ENCODE results near the gene KLK3. TPM values are rescaled to one million over a fixed set of nuclear protein-coding genes. Genes with fewer than 3 reads are reported as not detected.

Gene KLK3
- total RNA-seq, 1 experiment from 2014 or later, result not detected

DNA sequence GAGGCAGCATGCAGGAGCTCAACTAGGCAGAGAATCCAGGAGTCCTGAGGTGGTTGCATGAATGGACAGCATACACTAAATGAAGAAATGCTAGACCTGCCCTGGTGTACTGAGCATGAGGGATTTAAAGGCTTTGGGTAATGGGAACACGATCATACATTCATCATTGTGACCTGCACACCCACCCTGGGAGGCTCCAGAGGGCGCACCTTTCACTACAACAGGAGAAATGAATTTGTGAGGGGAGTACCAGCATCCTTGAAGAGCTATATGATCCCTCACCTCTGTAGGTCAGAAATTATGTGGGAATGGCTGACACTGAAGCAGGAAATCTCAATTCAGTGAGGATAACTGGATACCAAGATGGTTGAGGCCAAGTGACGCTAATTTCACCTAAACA lies 27.5 kb downstream of the KLK3 start:
- intact Hi-C loops (cut with micrococcal nuclease; ENCODE audit: unreplicated experiment), result no loop called here
- ATAC-seq, result no peak
- Histone ChIP-seq H3K36me3 (ENCODE audit: control insufficient read depth, insufficient read depth, low read length) (no peaks in the 10 kb centered on the region), H3K27ac (ENCODE audit: low read length) (no peak overlapping the region), H3K4me3 (ENCODE audit: low read depth in 2 of 2, low read length in 2 of 2) (no peak overlapping the region), H3K9me3 (ENCODE audit: control insufficient read depth, insufficient read depth, low read depth, low read length) (no peaks in the 10 kb centered on the region), H3K4me1 (ENCODE audit: control insufficient read depth, insufficient read depth, low read length) (no peaks in the 10 kb centered on the region), H3K27me3 (ENCODE audit: control insufficient read depth, insufficient read depth, low read length) (peaks cover 8% of the 10 kb centered on the region; the same call in 1 of the 2 replicates)
- TF ChIP-seq, protein P1, sequence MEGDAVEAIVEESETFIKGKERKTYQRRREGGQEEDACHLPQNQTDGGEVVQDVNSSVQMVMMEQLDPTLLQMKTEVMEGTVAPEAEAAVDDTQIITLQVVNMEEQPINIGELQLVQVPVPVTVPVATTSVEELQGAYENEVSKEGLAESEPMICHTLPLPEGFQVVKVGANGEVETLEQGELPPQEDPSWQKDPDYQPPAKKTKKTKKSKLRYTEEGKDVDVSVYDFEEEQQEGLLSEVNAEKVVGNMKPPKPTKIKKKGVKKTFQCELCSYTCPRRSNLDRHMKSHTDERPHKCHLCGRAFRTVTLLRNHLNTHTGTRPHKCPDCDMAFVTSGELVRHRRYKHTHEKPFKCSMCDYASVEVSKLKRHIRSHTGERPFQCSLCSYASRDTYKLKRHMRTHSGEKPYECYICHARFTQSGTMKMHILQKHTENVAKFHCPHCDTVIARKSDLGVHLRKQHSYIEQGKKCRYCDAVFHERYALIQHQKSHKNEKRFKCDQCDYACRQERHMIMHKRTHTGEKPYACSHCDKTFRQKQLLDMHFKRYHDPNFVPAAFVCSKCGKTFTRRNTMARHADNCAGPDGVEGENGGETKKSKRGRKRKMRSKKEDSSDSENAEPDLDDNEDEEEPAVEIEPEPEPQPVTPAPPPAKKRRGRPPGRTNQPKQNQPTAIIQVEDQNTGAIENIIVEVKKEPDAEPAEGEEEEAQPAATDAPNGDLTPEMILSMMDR (IDR thresholded peaks at IDR 0.05), result peak; percentile 15; the same call in 1 of the 2 replicates
- TF ChIP-seq, protein P2, sequence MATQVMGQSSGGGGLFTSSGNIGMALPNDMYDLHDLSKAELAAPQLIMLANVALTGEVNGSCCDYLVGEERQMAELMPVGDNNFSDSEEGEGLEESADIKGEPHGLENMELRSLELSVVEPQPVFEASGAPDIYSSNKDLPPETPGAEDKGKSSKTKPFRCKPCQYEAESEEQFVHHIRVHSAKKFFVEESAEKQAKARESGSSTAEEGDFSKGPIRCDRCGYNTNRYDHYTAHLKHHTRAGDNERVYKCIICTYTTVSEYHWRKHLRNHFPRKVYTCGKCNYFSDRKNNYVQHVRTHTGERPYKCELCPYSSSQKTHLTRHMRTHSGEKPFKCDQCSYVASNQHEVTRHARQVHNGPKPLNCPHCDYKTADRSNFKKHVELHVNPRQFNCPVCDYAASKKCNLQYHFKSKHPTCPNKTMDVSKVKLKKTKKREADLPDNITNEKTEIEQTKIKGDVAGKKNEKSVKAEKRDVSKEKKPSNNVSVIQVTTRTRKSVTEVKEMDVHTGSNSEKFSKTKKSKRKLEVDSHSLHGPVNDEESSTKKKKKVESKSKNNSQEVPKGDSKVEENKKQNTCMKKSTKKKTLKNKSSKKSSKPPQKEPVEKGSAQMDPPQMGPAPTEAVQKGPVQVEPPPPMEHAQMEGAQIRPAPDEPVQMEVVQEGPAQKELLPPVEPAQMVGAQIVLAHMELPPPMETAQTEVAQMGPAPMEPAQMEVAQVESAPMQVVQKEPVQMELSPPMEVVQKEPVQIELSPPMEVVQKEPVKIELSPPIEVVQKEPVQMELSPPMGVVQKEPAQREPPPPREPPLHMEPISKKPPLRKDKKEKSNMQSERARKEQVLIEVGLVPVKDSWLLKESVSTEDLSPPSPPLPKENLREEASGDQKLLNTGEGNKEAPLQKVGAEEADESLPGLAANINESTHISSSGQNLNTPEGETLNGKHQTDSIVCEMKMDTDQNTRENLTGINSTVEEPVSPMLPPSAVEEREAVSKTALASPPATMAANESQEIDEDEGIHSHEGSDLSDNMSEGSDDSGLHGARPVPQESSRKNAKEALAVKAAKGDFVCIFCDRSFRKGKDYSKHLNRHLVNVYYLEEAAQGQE (IDR thresholded peaks at IDR 0.05; ENCODE audit: insufficient read depth in 1 of 2, low read depth in 2 of 2, low read length in 1 of 2), result no peak
- TF ChIP-seq SIN3A (IDR thresholded peaks at IDR 0.05; ENCODE audit: borderline replicate concordance, insufficient read depth, low read depth, low read length), result no peak
- in situ Hi-C loops (cut with HindIII; ENCODE audit: low pct_unique_long_range_greater_than_20kb, low sequenced_read_pairs), result no loop called here
- no peak for DNase-seq (ENCODE audit: low read depth, low spot score)
- BruUV-seq (replicated peaks), result no TSS peak
- CTCF ChIA-PET, result no interaction called here
- POLR2A ChIA-PET, result no interaction called here

DNA sequence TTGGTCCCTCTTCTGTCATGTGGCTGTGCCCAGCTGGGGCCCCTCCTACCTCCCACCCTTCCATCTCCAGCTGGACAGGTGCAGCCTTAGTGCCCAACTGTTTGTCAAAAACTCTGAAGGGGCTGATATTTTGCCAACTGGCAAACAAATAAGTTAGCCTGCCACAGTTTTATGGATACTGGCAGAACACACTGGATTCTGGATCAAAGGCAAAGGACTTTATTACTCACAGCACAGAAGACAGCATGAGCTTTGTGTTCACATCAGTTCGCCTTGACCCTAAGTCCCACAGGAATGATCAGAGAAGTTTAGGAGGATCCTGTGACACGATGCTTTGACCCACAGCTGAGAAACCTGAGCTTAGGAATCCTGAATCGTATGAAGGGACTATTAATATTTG lies 34.9 kb downstream of the KLK3 start:
- ATAC-seq, result no peak
- no peaks in the 10 kb centered on the region for H3K36me3 ChIP-seq (ENCODE audit: control insufficient read depth, insufficient read depth, low read length)
- peaks cover 2% of the 10 kb centered on the region; the same call in 1 of the 2 replicates for H3K27me3 ChIP-seq (ENCODE audit: control insufficient read depth, insufficient read depth, low read length)
- POLR2A ChIA-PET, result no interaction called here
- no TSS peak for BruUV-seq (replicated peaks)
- in situ Hi-C loops (cut with HindIII; ENCODE audit: low pct_unique_long_range_greater_than_20kb, low sequenced_read_pairs) (no loop called here), intact Hi-C loops (cut with micrococcal nuclease; ENCODE audit: unreplicated experiment) (no loop called here)
- H3K27ac ChIP-seq (ENCODE audit: low read length), result no peak overlapping the region
- CTCF ChIA-PET, result no interaction called here
- peak; percentile 49; the same call in 1 of the 2 replicates for TF ChIP-seq TCF7L2 (IDR thresholded peaks at IDR 0.05; ENCODE audit: low read depth, low read length)
- TF ChIP-seq POLR2AphosphoS5 (IDR thresholded peaks at IDR 0.05; ENCODE audit: low read depth, low read length), result no peak
- H3K4me1 ChIP-seq (ENCODE audit: control insufficient read depth, insufficient read depth, low read length), result no peaks in the 10 kb centered on the region
- DNase-seq (ENCODE audit: low read depth, low spot score), result no peak
- H3K9me3 ChIP-seq (ENCODE audit: control insufficient read depth, insufficient read depth, low read depth, low read length), result no peaks in the 10 kb centered on the region
- H3K4me3 ChIP-seq (ENCODE audit: low read depth in 2 of 2, low read length in 2 of 2), result no peak overlapping the region

DNA sequence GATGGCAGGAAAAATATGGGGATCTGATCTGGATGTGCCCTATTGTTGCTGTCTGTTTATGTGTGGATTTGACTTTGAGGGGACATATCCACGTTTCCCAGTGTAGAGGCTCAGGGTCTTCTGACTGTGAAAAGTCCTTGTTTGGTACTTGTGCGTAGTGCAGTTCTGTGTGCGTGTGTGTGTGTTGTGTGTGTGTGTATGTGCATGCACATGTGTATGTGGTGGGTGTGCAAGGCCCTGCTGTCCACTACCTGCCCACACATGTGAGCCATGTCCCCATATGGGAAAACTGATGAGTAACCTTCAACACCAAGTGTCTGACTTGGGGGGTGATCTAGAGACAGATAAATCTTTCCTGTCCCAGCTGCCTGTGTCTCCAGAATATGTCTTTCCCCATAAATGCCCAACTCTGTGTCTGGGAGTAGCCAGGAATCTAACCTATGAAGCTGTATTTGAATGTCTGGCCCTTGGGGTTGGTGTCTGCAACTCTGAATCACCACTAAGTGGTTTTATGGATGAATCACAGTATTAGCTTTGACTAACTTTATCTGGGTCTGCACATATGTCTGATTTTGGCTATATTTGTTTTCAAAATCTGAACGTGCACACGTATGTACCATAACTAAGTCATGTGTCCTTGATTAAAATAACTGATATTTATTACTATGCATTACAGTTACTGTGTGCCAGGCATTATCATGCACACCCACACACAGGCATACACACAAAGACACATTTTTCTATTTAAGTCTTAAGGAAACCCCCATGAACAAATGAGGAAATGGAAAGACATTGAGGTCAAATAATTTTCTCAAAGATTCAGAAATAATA lies 35.9 kb downstream of the KLK3 start:
- intact Hi-C loops (cut with micrococcal nuclease; ENCODE audit: unreplicated experiment) (no loop called here), in situ Hi-C loops (cut with HindIII; ENCODE audit: low pct_unique_long_range_greater_than_20kb, low sequenced_read_pairs) (no loop called here)
- Histone ChIP-seq H3K4me1 (ENCODE audit: control insufficient read depth, insufficient read depth, low read length) (no peaks in the 10 kb centered on the region), H3K9me3 (ENCODE audit: control insufficient read depth, insufficient read depth, low read depth, low read length) (no peaks in the 10 kb centered on the region), H3K27me3 (ENCODE audit: control insufficient read depth, insufficient read depth, low read length) (peaks cover 2% of the 10 kb centered on the region; the same call in 1 of the 2 replicates), H3K4me3 (ENCODE audit: low read depth in 2 of 2, low read length in 2 of 2) (no peak overlapping the region), H3K36me3 (ENCODE audit: control insufficient read depth, insufficient read depth, low read length) (no peaks in the 10 kb centered on the region), H3K27ac (ENCODE audit: low read length) (no peak overlapping the region)
- ChIA-PET POLR2A (interaction anchor here (0.6 kb wide), 1 partner anchor 19 kb away, joined by 12 read pairs; no protein-coding TSS in a partner anchor), CTCF (no interaction called here)
- TF ChIP-seq POLR2AphosphoS5 (IDR thresholded peaks at IDR 0.05; ENCODE audit: low read depth, low read length) (no peak), SIN3A (IDR thresholded peaks at IDR 0.05; ENCODE audit: borderline replicate concordance, insufficient read depth, low read depth, low read length) (no peak), TCF7L2 (IDR thresholded peaks at IDR 0.05; ENCODE audit: low read depth, low read length) (no peak)
- TF ChIP-seq, protein P2 (IDR thresholded peaks at IDR 0.05; ENCODE audit: insufficient read depth in 1 of 2, low read depth in 2 of 2, low read length in 1 of 2), result no peak
- TF ChIP-seq, protein P1 (IDR thresholded peaks at IDR 0.05), result no peak
- no TSS peak for BruUV-seq (replicated peaks)
- no peak for ATAC-seq
- no peak for DNase-seq (ENCODE audit: low read depth, low spot score)
